HG02798 (cell line): Measurements from ENCODE around the gene TNNT3.

Experiments
- ATAC-seq: cut with Tn5 transposase; IDR thresholded peaks from one replicate; pipeline ENCODE4 v1.9.1; 2021; ENCODE audit warnings: mild to moderate bottlenecking; ENCODE audit not compliant: unreplicated experiment, poor library complexity

Gene TNNT3

GRCh38 chr11:1920128-1920908 lies 815 bp downstream of the TNNT3 start:
- no peak for ATAC-seq

GRCh38 chr11:1920909-1921573 lies 1.5 kb downstream of the TNNT3 start:
- no peak for ATAC-seq

GRCh38 chr11:1921574-1922141 lies 2.2 kb downstream of the TNNT3 start:
- no peak for ATAC-seq

GRCh38 chr11:1922481-1923081 lies 3.1 kb downstream of the TNNT3 start:
- no peak for ATAC-seq

GRCh38 chr11:1923201-1923956 lies 3.9 kb downstream of the TNNT3 start:
- no peak for ATAC-seq

GRCh38 chr11:1924181-1924580 lies 4.7 kb downstream of the TNNT3 start:
- ATAC-seq: no peak

GRCh38 chr11:1924646-1925372 lies 5.3 kb downstream of the TNNT3 start:
- no peak for ATAC-seq

- no peak for ATAC-seq
Measured at GRCh38 chr11:1925373-1926155, 6.1 kb downstream of the TNNT3 start.

GRCh38 chr11:1926156-1927025 lies 6.9 kb downstream of the TNNT3 start:
- no peak for ATAC-seq

GRCh38 chr11:1927026-1927847 lies 7.7 kb downstream of the TNNT3 start:
- no peak for ATAC-seq

- no peak for ATAC-seq
Measured at GRCh38 chr11:1927848-1928469, 8.5 kb downstream of the TNNT3 start.

GRCh38 chr11:1928470-1928890 lies 9.0 kb downstream of the TNNT3 start:
- ATAC-seq: no peak

GRCh38 chr11:1928891-1929541 lies 9.5 kb downstream of the TNNT3 start:
- ATAC-seq: no peak

- no peak for ATAC-seq
Measured at GRCh38 chr11:1929621-1930461, 10.3 kb downstream of the TNNT3 start.

- ATAC-seq: no peak
Measured at GRCh38 chr11:1930462-1930830, 10.9 kb downstream of the TNNT3 start.
